Measurements from ENCODE around the gene ZNF138.
"Not testable (repeated sequence)": the region's sequence is repeated elsewhere in the genome, so short reads cannot be mapped to it uniquely, and the experiment has no call there.

ZNF138 gene

DNA sequence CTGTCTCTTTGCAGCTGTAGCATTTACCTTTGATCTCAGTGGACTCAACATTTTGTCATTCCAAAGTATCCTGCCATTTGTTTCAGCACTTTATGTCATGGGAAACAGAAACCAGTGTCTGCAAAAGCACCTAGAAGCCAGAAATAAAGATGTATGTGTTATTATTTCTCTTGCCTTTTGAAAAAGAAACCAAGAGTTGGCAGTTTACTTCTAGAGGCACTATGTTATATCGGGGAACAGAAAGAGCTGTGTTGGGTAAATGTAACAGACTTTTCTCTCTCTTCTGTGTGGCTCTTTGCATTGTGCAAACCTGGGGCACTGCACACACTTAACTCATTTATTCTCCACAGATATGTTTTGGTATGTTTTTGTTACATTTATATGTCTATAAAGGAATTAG is 36.7 kb downstream of the ZNF138 start:
- TF ChIP-seq, protein P1, sequence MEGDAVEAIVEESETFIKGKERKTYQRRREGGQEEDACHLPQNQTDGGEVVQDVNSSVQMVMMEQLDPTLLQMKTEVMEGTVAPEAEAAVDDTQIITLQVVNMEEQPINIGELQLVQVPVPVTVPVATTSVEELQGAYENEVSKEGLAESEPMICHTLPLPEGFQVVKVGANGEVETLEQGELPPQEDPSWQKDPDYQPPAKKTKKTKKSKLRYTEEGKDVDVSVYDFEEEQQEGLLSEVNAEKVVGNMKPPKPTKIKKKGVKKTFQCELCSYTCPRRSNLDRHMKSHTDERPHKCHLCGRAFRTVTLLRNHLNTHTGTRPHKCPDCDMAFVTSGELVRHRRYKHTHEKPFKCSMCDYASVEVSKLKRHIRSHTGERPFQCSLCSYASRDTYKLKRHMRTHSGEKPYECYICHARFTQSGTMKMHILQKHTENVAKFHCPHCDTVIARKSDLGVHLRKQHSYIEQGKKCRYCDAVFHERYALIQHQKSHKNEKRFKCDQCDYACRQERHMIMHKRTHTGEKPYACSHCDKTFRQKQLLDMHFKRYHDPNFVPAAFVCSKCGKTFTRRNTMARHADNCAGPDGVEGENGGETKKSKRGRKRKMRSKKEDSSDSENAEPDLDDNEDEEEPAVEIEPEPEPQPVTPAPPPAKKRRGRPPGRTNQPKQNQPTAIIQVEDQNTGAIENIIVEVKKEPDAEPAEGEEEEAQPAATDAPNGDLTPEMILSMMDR (IDR thresholded peaks at IDR 0.05; ENCODE audit: insufficient read depth, low read length, poor library complexity, severe bottlenecking), result no peak
- DNase-seq (ENCODE audit: extremely low read depth, insufficient read length), result no peak
- Histone ChIP-seq H3K27me3 (replicated peaks; ENCODE audit: control insufficient read depth, insufficient read depth, low read length) (no peaks in the 10 kb centered on the region), H3K4me3 (replicated peaks; ENCODE audit: low read depth, low read length) (no peak overlapping the region), H3K36me3 (ENCODE audit: control insufficient read depth, insufficient read depth, low read length) (no peaks in the 10 kb centered on the region)

DNA sequence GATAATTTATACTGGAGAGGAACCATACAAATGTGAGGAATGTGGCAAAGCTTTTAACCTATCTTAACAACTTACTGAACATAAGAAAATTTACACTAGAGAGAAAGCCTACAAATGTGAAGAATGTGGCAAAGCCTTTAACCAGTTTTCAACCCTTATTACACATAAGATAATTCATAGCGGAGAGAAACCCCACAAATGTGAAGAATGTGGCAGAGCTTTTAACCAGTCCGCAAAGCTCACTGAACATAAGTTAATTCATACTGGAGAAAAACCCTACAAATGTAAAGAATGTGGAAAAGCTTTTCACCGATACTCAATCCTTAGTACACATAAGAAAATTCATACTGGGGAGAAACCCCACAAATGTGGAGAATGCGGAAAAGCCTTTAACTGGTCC is 37.9 kb downstream of the ZNF138 start:
- TF ChIP-seq, protein P1 (IDR thresholded peaks at IDR 0.05; ENCODE audit: insufficient read depth, low read length, poor library complexity, severe bottlenecking), result no peak
- Histone ChIP-seq H3K36me3 (ENCODE audit: control insufficient read depth, insufficient read depth, low read length) (no peaks in the 10 kb centered on the region), H3K27me3 (replicated peaks; ENCODE audit: control insufficient read depth, insufficient read depth, low read length) (no peaks in the 10 kb centered on the region), H3K4me3 (replicated peaks; ENCODE audit: low read depth, low read length) (no peak overlapping the region)
- no peak for DNase-seq (ENCODE audit: extremely low read depth, insufficient read length)

DNA sequence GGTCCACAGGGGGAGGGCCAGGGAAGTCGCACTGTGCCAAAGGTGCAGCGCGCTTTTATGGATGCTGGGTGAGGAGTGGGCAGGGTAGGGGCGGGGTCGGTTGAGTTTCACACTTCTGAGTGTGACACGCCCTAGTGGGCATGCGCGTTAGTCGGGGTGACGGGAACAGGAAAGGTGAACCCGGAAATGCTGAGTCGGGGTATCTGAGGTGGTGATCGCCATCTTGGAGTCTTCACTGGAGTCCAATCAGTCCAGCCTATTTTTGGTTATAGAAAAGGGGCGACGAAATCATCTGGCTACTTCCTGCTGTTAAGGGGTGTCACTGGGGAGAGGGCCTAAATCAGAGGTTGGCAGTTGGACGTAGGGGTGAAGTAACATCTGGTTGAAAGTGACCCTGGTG is 40.8 kb downstream of the ZNF138 start:
- Histone ChIP-seq H3K4me3 (replicated peaks; ENCODE audit: low read depth, low read length) (no peak overlapping the region), H3K36me3 (ENCODE audit: control insufficient read depth, insufficient read depth, low read length) (no peaks in the 10 kb centered on the region), H3K27me3 (replicated peaks; ENCODE audit: control insufficient read depth, insufficient read depth, low read length) (no peaks in the 10 kb centered on the region)
- DNase-seq (ENCODE audit: extremely low read depth, insufficient read length), result no peak
- TF ChIP-seq, protein P1 (IDR thresholded peaks at IDR 0.05; ENCODE audit: insufficient read depth, low read length, poor library complexity, severe bottlenecking), result no peak

DNA sequence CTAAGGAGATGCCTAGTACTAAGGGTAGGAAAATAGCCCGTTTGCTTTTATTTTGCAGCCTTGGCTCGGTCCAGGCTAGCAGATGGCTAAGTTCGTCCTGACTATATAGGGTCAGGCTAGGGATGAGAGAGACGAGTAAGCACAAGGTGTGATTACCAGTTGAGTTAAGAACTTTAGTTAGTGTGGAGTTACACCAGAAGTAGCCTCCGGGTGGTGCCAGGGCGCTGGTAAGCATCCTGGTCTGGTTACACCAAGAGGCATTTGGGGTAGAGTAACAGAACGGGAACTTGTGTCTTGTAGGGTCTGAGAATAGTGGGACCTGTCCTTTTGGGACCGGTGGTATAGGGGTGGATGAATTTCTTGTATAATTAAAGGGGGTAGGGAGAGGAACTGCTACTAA is 41.6 kb downstream of the ZNF138 start:
- H3K4me3 ChIP-seq (replicated peaks; ENCODE audit: low read depth, low read length); DNase-seq (ENCODE audit: extremely low read depth, insufficient read length); H3K27me3 ChIP-seq (replicated peaks; ENCODE audit: control insufficient read depth, insufficient read depth, low read length); H3K36me3 ChIP-seq (ENCODE audit: control insufficient read depth, insufficient read depth, low read length): not testable (repeated sequence)

DNA sequence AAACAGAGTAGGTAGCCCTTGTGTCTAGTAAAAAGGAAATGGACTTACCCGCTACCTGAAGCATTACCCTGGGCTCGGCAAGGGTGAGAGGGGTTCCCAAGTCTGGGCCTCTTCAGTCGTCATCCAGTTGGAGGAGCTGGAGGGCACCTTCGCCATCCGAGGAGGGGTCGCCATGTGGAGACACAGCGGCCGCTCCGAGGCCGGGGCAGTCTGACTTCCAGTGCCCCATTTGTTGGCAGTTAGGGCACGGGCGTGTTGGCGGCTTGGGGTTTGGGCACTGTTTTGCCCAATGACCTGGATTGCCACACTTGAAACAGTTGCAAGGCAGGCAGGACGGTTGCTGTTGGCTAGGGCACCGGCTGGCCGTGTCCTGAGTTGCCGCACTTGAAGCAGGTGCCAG is 43.8 kb downstream of the ZNF138 start:
- not testable (repeated sequence) for H3K36me3 ChIP-seq (ENCODE audit: control insufficient read depth, insufficient read depth, low read length); DNase-seq (ENCODE audit: extremely low read depth, insufficient read length); H3K4me3 ChIP-seq (replicated peaks; ENCODE audit: low read depth, low read length); H3K27me3 ChIP-seq (replicated peaks; ENCODE audit: control insufficient read depth, insufficient read depth, low read length)

DNA sequence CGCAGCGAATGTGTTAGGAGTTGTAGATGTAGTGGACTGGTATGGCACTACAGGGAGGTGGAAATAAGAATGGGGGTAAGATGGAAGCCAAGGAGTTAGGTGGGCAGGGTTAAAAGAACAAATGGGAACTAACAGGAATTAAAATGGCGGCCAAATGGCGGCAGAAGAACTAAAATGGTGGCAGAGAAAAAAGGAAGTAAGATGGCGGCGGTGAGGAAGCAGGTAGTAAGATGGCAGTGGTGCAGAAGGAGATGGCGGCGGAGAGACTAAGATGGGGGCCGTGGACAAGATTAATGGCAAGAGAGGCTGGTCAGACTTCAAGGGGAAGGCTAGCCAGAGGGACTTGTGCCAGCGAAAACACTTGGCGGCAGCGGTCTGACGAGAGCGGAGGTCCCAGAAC is 44.5 kb downstream of the ZNF138 start:
- Histone ChIP-seq H3K4me3 (replicated peaks; ENCODE audit: low read depth, low read length) (no peak overlapping the region), H3K27me3 (replicated peaks; ENCODE audit: control insufficient read depth, insufficient read depth, low read length) (no peaks in the 10 kb centered on the region), H3K36me3 (ENCODE audit: control insufficient read depth, insufficient read depth, low read length) (no peaks in the 10 kb centered on the region)
- TF ChIP-seq, protein P1 (IDR thresholded peaks at IDR 0.05; ENCODE audit: insufficient read depth, low read length, poor library complexity, severe bottlenecking), result no peak
- no peak for DNase-seq (ENCODE audit: extremely low read depth, insufficient read length)

DNA sequence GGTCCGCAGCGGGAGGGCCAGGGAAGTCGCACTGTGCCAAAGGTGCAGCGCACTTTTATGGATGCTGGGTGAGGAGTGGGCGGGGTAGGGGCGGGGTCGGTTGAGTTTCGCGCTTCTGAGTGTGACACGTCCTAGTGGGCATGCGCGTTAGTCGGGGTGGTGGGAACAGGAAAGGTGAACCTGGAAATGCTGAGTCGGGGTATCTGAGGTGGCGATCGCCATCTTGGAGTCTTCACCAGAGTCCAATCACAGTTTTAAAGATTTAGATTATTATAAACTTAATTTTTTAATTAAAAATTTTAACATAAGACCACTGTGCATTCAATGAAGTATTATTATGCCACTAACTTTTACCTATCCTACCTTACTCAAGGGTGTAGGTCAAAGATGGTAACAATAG is 45.7 kb downstream of the ZNF138 start:
- DNase-seq (ENCODE audit: extremely low read depth, insufficient read length), result no peak
- Histone ChIP-seq H3K27me3 (replicated peaks; ENCODE audit: control insufficient read depth, insufficient read depth, low read length) (no peaks in the 10 kb centered on the region), H3K4me3 (replicated peaks; ENCODE audit: low read depth, low read length) (no peak overlapping the region), H3K36me3 (ENCODE audit: control insufficient read depth, insufficient read depth, low read length) (no peaks in the 10 kb centered on the region)
- TF ChIP-seq, protein P1 (IDR thresholded peaks at IDR 0.05; ENCODE audit: insufficient read depth, low read length, poor library complexity, severe bottlenecking), result no peak
